HepG2 (cell line): Measurements from ENCODE around the gene ENG. TPM values are rescaled to one million over a fixed set of nuclear protein-coding genes. Genes with fewer than 3 reads are reported as not detected.

Experiments
- ATF7-NPFF ChIP-seq: sonication (generic); formaldehyde crosslinking; IDR thresholded peaks from 2 replicates; pipeline ENCODE4 v1.8.1; 2023; ENCODE audit warnings: mild to moderate bottlenecking, low read depth, missing genetic modification reagents, moderate library complexity
- CBFB ChIP-seq: sonication (generic); formaldehyde crosslinking; IDR thresholded peaks from 2 replicates; pipeline ENCODE4 v1.4.0; 2020; ENCODE audit warnings: missing genetic modification reagents
- CBX5 ChIP-seq: sonication (generic); formaldehyde crosslinking; IDR thresholded peaks from 2 replicates; pipeline ENCODE4 v1.4.0; 2020; ENCODE audit warnings: missing genetic modification reagents, borderline replicate concordance
- CHCHD3 ChIP-seq: sonication (generic); formaldehyde crosslinking; IDR thresholded peaks from 2 replicates; pipeline ENCODE4 v1.8.0; 2022; ENCODE audit warnings: mild to moderate bottlenecking, missing genetic modification reagents, moderate library complexity
- DMTF1 ChIP-seq: sonication (generic); formaldehyde crosslinking; IDR thresholded peaks from 2 replicates; pipeline ENCODE4 v1.4.0; 2020; ENCODE audit warnings: mild to moderate bottlenecking, missing genetic modification reagents
- ERF ChIP-seq: IDR thresholded peaks from 2 replicates; pipeline ENCODE4 v1.6.1; 2018; ENCODE audit warnings: missing biosample characterization, missing genetic modification reagents
- IKZF4 ChIP-seq: sonication (generic); formaldehyde crosslinking; IDR thresholded peaks from 2 replicates; pipeline ENCODE4 v1.5.1; 2020; ENCODE audit warnings: borderline replicate concordance, mild to moderate bottlenecking, low read depth, missing genetic modification reagents; ENCODE audit errors: not compliant biosample characterization
- IRF9 ChIP-seq: sonication (generic); formaldehyde crosslinking; IDR thresholded peaks from 2 replicates; pipeline ENCODE4 v1.8.0; 2022; ENCODE audit warnings: missing genetic modification reagents, mild to moderate bottlenecking, borderline replicate concordance
- KDM4B ChIP-seq: sonication (generic); formaldehyde crosslinking; IDR thresholded peaks from 2 replicates; pipeline ENCODE4 v1.4.0; 2020; ENCODE audit warnings: missing genetic modification reagents
- MAFK ChIP-seq, 2 experiments: IDR thresholded peaks in 1 of 2; conservative IDR thresholded peaks in 1 of 2; 2 replicates each; pipeline ENCODE4 v1.6.1; 2011; ENCODE audit warnings: improper control_type of control experiment in 2 of 2, low read length in 2 of 2
- MED1 ChIP-seq: sonication (generic); formaldehyde crosslinking; IDR thresholded peaks from 2 replicates; pipeline ENCODE4 v1.4.0; 2020; ENCODE audit warnings: missing genetic modification reagents
- MTA1 ChIP-seq: sonication (generic); formaldehyde crosslinking; IDR thresholded peaks from 2 replicates; pipeline ENCODE4 v1.4.0; 2020; ENCODE audit warnings: missing genetic modification reagents, mild to moderate bottlenecking, borderline replicate concordance
- PCBP2 ChIP-seq: fragments of 200-400 bp; formaldehyde crosslinking; optimal IDR thresholded peaks from 2 replicates; pipeline ENCODE3; 2018; ENCODE audit warnings: low read length, low read depth; ENCODE audit not compliant: poor library complexity, severe bottlenecking
- REL ChIP-seq: sonication (generic); formaldehyde crosslinking; conservative IDR thresholded peaks from 2 replicates; pipeline ENCODE4 v1.8.0; 2022; ENCODE audit warnings: mild to moderate bottlenecking, missing genetic modification reagents, moderate library complexity
- SMC3 ChIP-seq: IDR thresholded peaks from 2 replicates; pipeline ENCODE4 v1.6.1; 2011; ENCODE audit warnings: low read length, improper control_type of control experiment
- WIZ ChIP-seq: sonication (generic); formaldehyde crosslinking; IDR thresholded peaks from 2 replicates; pipeline ENCODE4 v1.5.1; 2020; ENCODE audit warnings: mild to moderate bottlenecking, missing genetic modification reagents
- ZIK1 ChIP-seq: sonication (generic); formaldehyde crosslinking; IDR thresholded peaks from 2 replicates; pipeline ENCODE4 v1.5.0; 2020; ENCODE audit warnings: mild to moderate bottlenecking, low read depth, missing genetic modification reagents, borderline replicate concordance
- ZMAT3 ChIP-seq: sonication (generic); formaldehyde crosslinking; conservative IDR thresholded peaks from 2 replicates; pipeline ENCODE4 v1.7.0; 2021; ENCODE audit warnings: missing genetic modification reagents
- ZNF224 ChIP-seq: sonication (generic); formaldehyde crosslinking; IDR thresholded peaks from 2 replicates; pipeline ENCODE4 v1.5.0; 2020; ENCODE audit warnings: mild to moderate bottlenecking, missing genetic modification reagents
- ZNF317 ChIP-seq: sonication (generic); formaldehyde crosslinking; IDR thresholded peaks from 2 replicates; pipeline ENCODE4 v1.5.0; 2020; ENCODE audit warnings: mild to moderate bottlenecking, missing genetic modification reagents
- ZNF558 ChIP-seq: sonication (generic); formaldehyde crosslinking; IDR thresholded peaks from 2 replicates; pipeline ENCODE4 v1.9.0; 2022; ENCODE audit warnings: mild to moderate bottlenecking, missing genetic modification reagents, borderline replicate concordance
- ZNF614 ChIP-seq: IDR thresholded peaks from 2 replicates; pipeline ENCODE4 v1.6.1; 2018; ENCODE audit warnings: missing biosample characterization, missing genetic modification reagents, inconsistent platforms, borderline replicate concordance
- ZNF788 ChIP-seq: sonication (generic); formaldehyde crosslinking; IDR thresholded peaks from 2 replicates; pipeline ENCODE4 v1.5.0; 2020; ENCODE audit warnings: mild to moderate bottlenecking, missing genetic modification reagents, borderline replicate concordance
- polyA plus RNA-seq, 8 experiments: library from polyadenylated mRNA; depleted of rRNA in 3 of 8; stranded (reverse) in 7 of 8; unstranded in 1 of 8; fragments of >200 nt; fragmentation: Illumina TruSeq in 4 of 8; extraction: Trizol in 4 of 8; gene quantifications; 2 replicates each; pipeline versions ENCODE4 v1.2.1 to v1.2.3, GENCODE V29; 2011 to 2016; ENCODE audit warnings: low read depth in 4 of 8, missing spikeins in 1 of 8, mixed read lengths in 1 of 8; ENCODE audit not compliant: insufficient read depth in 1 of 8
- total RNA-seq, 5 experiments: library from RNA; depleted of rRNA; stranded (reverse); fragments of >200 nt; fragmentation: Illumina TruSeq; extraction: Trizol; gene quantifications; 2 replicates each; pipeline ENCODE4 v1.2.3, GENCODE V29; 2016; ENCODE audit warnings: low read depth in 1 of 5
- TF ChIP-seq, protein P1 (sequence below): sonication (generic); IDR thresholded peaks from 2 replicates; pipeline ENCODE4 v1.6.1; 2016; ENCODE audit warnings: low read depth, borderline replicate concordance
- TF ChIP-seq, protein P2 (sequence below): sonication (generic); formaldehyde crosslinking; IDR thresholded peaks from 2 replicates; pipeline ENCODE4 v1.4.0; 2020; ENCODE audit warnings: missing genetic modification reagents; ENCODE audit errors: not compliant biosample characterization

The ENG gene
- total and polyA plus RNA-seq, 2 of the 13 experiments (the other 11 are each of a cell fraction or from before 2014, with no cell fraction given): 0.02 to 1.1 TPM

GRCh38 chr9:127828262-127829031 lies 26.0 kb downstream of the ENG start (continued):
- 0 out of 2 replicates have a peak, but pooled peaks have one; percentile 42 for TF ChIP-seq ZNF224 (CRISPR knock-in tag)
- TF ChIP-seq, protein P1, sequence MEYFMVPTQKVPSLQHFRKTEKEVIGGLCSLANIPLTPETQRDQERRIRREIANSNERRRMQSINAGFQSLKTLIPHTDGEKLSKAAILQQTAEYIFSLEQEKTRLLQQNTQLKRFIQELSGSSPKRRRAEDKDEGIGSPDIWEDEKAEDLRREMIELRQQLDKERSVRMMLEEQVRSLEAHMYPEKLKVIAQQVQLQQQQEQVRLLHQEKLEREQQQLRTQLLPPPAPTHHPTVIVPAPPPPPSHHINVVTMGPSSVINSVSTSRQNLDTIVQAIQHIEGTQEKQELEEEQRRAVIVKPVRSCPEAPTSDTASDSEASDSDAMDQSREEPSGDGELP: peak; percentile 38; the same call in 1 of the 2 replicates
- no peak for TF ChIP-seq MAFK (conservative IDR thresholded peaks at IDR 0.05 in 1 of 2, IDR thresholded peaks at IDR 0.05 in 1 of 2; ENCODE audit: low read length in 2 of 2)
- TF ChIP-seq MED1 (CRISPR knock-in tag): peak; percentile 19; the same call in 1 of the 2 replicates
- peak; percentile 17; the same call in 1 of the 2 replicates for TF ChIP-seq ZNF614
- no peak for TF ChIP-seq ZNF788 (CRISPR knock-in tag)
- TF ChIP-seq ZNF317 (CRISPR knock-in tag): peak; percentile 36; the same call in 1 of the 2 replicates
- TF ChIP-seq CHCHD3 (CRISPR knock-in tag): no peak
- no peak for TF ChIP-seq REL (CRISPR knock-in tag)
- TF ChIP-seq, protein P2, sequence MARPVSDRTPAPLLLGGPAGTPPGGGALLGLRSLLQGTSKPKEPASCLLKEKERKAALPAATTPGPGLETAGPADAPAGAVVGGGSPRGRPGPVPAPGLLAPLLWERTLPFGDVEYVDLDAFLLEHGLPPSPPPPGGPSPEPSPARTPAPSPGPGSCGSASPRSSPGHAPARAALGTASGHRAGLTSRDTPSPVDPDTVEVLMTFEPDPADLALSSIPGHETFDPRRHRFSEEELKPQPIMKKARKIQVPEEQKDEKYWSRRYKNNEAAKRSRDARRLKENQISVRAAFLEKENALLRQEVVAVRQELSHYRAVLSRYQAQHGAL (CRISPR knock-in tag): no peak
- TF ChIP-seq WIZ (CRISPR knock-in tag): no peak
- TF ChIP-seq CBFB: 0 out of 2 replicates have a peak, but pooled peaks have one; percentile 20
- no peak for TF ChIP-seq IKZF4 (CRISPR knock-in tag)
- no peak for TF ChIP-seq PCBP2
- no peak for TF ChIP-seq CBX5 (CRISPR knock-in tag)
- peak; percentile 18; the same call in 1 of the 2 replicates for TF ChIP-seq MTA1 (CRISPR knock-in tag)
- TF ChIP-seq ERF (CRISPR knock-in tag): 0 out of 2 replicates have a peak, but pooled peaks have one; percentile 17
- no peak for TF ChIP-seq KDM4B
- TF ChIP-seq SMC3: no peak
- TF ChIP-seq ZIK1 (CRISPR knock-in tag): no peak
- 0 out of 2 replicates have a peak, but pooled peaks have one; percentile 28 for TF ChIP-seq IRF9
- TF ChIP-seq DMTF1 (CRISPR knock-in tag): no peak
- TF ChIP-seq ATF7-NPFF (CRISPR knock-in tag): peak; percentile 48; the same call in 1 of the 2 replicates
- no peak for TF ChIP-seq ZNF558 (CRISPR knock-in tag)
- 0 out of 2 replicates have a peak, but pooled peaks have one; percentile 72 for TF ChIP-seq ZMAT3 (CRISPR knock-in tag)
